WTC11 (cell line): ENCODE measurements around the gene AQP12A. TPM values are rescaled to one million over a fixed set of nuclear protein-coding genes. Genes with fewer than 3 reads are reported as not detected.

ENCODE experiments used
- ATAC-seq: fragments of 200-7000 bp; cut with Tn5 transposase; 2 replicates; pipeline ENCODE4 v1.10.0; 2021; ENCODE audit warnings: mild to moderate bottlenecking, moderate library complexity
- CTCF ChIA-PET: fragments of 300-600 bp; sonication (Branson Sonifier 250); formaldehyde crosslinking; loops from one replicate; lab custom pipeline; 2021; ENCODE audit warnings: antibody characterized with exemption; lab: Charles Lee
- POLR2A ChIA-PET: fragments of 350-600 bp; sonication (Branson Sonifier 250); formaldehyde crosslinking; loops from one replicate; lab custom pipeline; 2021; ENCODE audit warnings: antibody characterized with exemption; lab: Charles Lee
- DNase-seq: peaks from one replicate; pipeline ENCODE4 v3.0.0; 2021; ENCODE audit warnings: low spot score
- H3K27ac Mint-ChIP-seq: 2 replicates; pipeline ENCODE4 v1.8.0; 2021; ENCODE audit warnings: mixed read lengths
- H3K27me3 Mint-ChIP-seq: 2 replicates; pipeline ENCODE4 v1.8.0; 2021; ENCODE audit warnings: low read depth, mild to moderate bottlenecking, moderate library complexity, mixed read lengths
- H3K36me3 Mint-ChIP-seq: 2 replicates; pipeline ENCODE4 v1.8.0; 2021; ENCODE audit warnings: mixed read lengths
- H3K4me1 Mint-ChIP-seq: 2 replicates; pipeline ENCODE4 v1.8.0; 2022; ENCODE audit warnings: mixed read lengths
- H3K4me3 Mint-ChIP-seq: 2 replicates; pipeline ENCODE4 v1.8.0; 2021; ENCODE audit warnings: mild to moderate bottlenecking, moderate library complexity, mixed read lengths
- H3K9me3 Mint-ChIP-seq: 2 replicates; pipeline ENCODE4 v1.8.0; 2021; ENCODE audit warnings: mixed read lengths
- AR ChIP-seq: fragments of 250-450 bp; sonication (Bioruptor Pico); IDR thresholded peaks from 2 replicates; pipeline ENCODE4 v1.9.0; 2021; ENCODE audit warnings: mild to moderate bottlenecking
- ARID4B ChIP-seq: sonication (generic); formaldehyde crosslinking; IDR thresholded peaks from 2 replicates; pipeline ENCODE4 v1.8.0; 2023; ENCODE audit warnings: missing genetic modification reagents, mild to moderate bottlenecking, borderline replicate concordance
- ATF6 ChIP-seq: sonication (generic); formaldehyde crosslinking; IDR thresholded peaks from 2 replicates; pipeline ENCODE4 v1.8.1; 2023; ENCODE audit warnings: mild to moderate bottlenecking, missing genetic modification reagents
- E2F4 ChIP-seq: sonication (generic); formaldehyde crosslinking; IDR thresholded peaks from 2 replicates; pipeline ENCODE4 v1.8.1; 2022; ENCODE audit warnings: low read depth, mild to moderate bottlenecking, moderate library complexity, missing genetic modification reagents, borderline replicate concordance
- ELF4 ChIP-seq: sonication (generic); formaldehyde crosslinking; IDR thresholded peaks from 2 replicates; pipeline ENCODE4 v1.8.1; 2022; ENCODE audit warnings: low read depth, mild to moderate bottlenecking, moderate library complexity, missing genetic modification reagents
- GTF2I ChIP-seq: fragments of 250-450 bp; sonication (Bioruptor Pico); conservative IDR thresholded peaks from 2 replicates; pipeline ENCODE4 v1.4.0; 2021; ENCODE audit warnings: mild to moderate bottlenecking
- HMGXB4 ChIP-seq: sonication (generic); formaldehyde crosslinking; IDR thresholded peaks from 2 replicates; pipeline ENCODE4 v1.8.1; 2023; ENCODE audit warnings: mild to moderate bottlenecking, moderate library complexity, missing genetic modification reagents
- JUN ChIP-seq: sonication (generic); formaldehyde crosslinking; IDR thresholded peaks from 2 replicates; pipeline ENCODE4 v1.8.0; 2023; ENCODE audit warnings: mild to moderate bottlenecking, missing genetic modification reagents
- MLX ChIP-seq: sonication (generic); formaldehyde crosslinking; IDR thresholded peaks from 2 replicates; pipeline ENCODE4 v1.8.1; 2023; ENCODE audit warnings: mild to moderate bottlenecking, missing genetic modification reagents, moderate library complexity
- NR2C2 ChIP-seq: sonication (generic); formaldehyde crosslinking; IDR thresholded peaks from 2 replicates; pipeline ENCODE4 v1.8.0; 2022; ENCODE audit warnings: mild to moderate bottlenecking, missing genetic modification reagents
- ZNF281 ChIP-seq: sonication (generic); formaldehyde crosslinking; IDR thresholded peaks from 2 replicates; pipeline ENCODE4 v1.8.0; 2023; ENCODE audit warnings: mild to moderate bottlenecking, missing genetic modification reagents
- ZNF512 ChIP-seq: sonication (generic); formaldehyde crosslinking; IDR thresholded peaks from 2 replicates; pipeline ENCODE4 v1.8.1; 2022; ENCODE audit warnings: missing genetic modification reagents, borderline replicate concordance
- total RNA-seq: library from RNA; stranded (reverse); gene quantifications from 3 replicates; pipeline ENCODE4 v1.2.3, GENCODE V29; 2021

Gene AQP12A
- total RNA-seq, 1 experiment from 2014 or later = not detected

GRCh38 chr2:240731178-240731545 lies 39.5 kb downstream of the AQP12A start:
- POLR2A ChIA-PET = interaction anchor here (1.0 kb wide), 2 partner anchors 9 to 16 kb away, joined by 3 read pairs; no protein-coding TSS in a partner anchor
- Mint-ChIP-seq H3K9me3 (no peaks in the 10 kb centered on the region), H3K27ac (no peak overlapping the region; the same call in 1 of the 2 replicates)

More at GRCh38 chr2:240731178-240731545, 39.5 kb downstream of the AQP12A start:
- no peaks in the 10 kb centered on the region for H3K4me1 Mint-ChIP-seq
- CTCF ChIA-PET = no interaction called here
- no peak for DNase-seq
- ATAC-seq = no peak
- H3K27me3 Mint-ChIP-seq = no peaks in the 10 kb centered on the region
- TF ChIP-seq ELF4 (CRISPR knock-in tag) = no peak
- TF ChIP-seq NR2C2 = no peak
- no peak for TF ChIP-seq ZNF281 (CRISPR knock-in tag)
- TF ChIP-seq AR (CRISPR knock-in tag) = no peak
- TF ChIP-seq GTF2I (CRISPR knock-in tag) = no peak
- no peak for TF ChIP-seq ATF6 (CRISPR knock-in tag)
- TF ChIP-seq JUN = no peak
- no peak for TF ChIP-seq HMGXB4 (CRISPR knock-in tag)
- no peak for TF ChIP-seq ARID4B (CRISPR knock-in tag)
- TF ChIP-seq E2F4 = no peak
- no peak for TF ChIP-seq MLX (CRISPR knock-in tag)
- TF ChIP-seq ZNF512 (CRISPR knock-in tag) = no peak
- no peak overlapping the region for H3K4me3 Mint-ChIP-seq
- H3K36me3 Mint-ChIP-seq = peaks cover 17% of the 10 kb centered on the region
